NCI-H1092 treated with DMSO at 0.1 percent for 48 hours (cell line): Measurements from ENCODE around the gene PDZD2.

Experiments used
- DNase-seq: peaks from one replicate; lab custom pipeline; 2025; lab: John Stamatoyannopoulos, UW

The PDZD2 gene

DNA sequence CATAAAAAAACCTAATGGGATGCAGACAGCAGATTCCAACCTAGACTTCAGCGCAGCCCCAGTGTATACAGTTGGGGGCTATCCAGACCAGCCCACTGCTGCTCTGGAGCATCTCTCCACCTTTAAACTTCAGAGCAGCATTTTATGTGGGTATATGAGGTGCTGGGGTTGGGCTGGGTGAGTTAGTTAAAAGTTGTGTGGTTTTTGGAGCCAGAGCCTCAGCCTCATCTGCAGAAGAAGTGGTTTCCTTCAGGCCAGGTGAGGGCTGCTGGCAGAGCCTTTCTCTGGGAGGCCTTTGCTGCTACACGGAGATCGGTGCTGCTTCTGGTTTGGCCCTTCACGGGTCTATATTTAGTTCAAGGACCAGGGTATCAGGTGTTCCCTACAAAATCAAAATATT lies 228.3 kb downstream of the PDZD2 start:
- DNase-seq: no peak

DNA sequence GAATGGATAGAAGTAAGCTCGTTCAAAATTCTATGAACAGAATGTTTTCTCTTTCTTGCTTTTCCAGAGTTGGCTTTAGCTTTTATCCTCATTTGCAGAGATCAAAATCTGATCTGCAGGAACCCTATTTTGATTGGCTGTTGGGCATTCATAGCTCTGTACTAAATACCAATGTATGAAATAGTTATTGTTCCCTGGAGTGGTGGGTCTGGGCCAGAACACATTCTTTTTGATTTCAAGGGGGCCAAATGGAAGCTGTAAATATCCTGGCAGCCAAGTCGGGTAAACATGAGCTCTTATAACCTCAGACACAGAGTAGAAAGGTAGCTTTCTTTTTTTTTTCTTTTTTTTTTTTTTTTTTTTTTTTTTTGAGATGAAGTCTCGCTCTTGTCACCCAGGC lies 241.5 kb downstream of the PDZD2 start:
- DNase-seq: no peak

DNA sequence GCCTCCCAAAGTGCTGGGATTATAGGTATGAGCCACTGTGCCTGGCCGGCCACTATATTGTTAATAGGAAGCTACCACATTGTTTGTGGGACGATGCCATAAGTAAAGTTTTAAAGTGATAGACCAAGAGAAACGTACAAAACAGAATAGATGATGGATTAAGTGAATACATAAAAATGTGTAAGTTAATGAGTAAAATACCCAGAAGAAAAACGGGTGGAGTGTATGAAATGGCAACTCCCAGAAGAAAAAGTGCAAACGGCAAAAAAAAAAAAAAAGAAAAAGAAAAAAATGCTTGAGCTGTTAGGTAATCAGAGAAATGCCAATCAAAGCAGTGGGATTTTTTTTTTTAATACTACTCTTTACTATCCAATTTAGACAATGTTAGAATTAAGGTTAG lies 246.0 kb downstream of the PDZD2 start:
- DNase-seq: no peak

GRCh38 chr5:31886206-31886605 lies 247.3 kb downstream of the PDZD2 start:
- DNase-seq: no peak

- no peak for DNase-seq
Observed at GRCh38 chr5:31887556-31887955, 248.6 kb downstream of the PDZD2 start.

DNA sequence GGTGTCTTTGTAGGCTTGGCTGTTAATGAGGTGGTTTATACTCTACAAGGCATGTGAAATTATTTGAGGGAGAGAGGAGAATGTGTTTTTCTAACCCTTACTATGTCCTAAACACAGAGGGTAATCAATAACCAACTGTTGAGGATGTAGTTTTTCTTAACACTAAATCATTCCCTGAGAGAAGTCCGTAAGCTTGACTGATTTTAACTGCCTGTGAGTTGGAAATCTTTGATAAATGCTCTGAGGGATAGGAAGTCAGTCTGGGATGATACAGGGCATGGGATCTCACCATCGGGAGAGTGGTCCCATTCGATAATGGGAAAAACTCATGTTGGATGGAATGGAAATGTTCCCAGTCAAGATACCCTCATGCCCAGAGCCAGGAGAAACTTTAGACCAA lies 249.6 kb downstream of the PDZD2 start:
- no peak for DNase-seq

DNA sequence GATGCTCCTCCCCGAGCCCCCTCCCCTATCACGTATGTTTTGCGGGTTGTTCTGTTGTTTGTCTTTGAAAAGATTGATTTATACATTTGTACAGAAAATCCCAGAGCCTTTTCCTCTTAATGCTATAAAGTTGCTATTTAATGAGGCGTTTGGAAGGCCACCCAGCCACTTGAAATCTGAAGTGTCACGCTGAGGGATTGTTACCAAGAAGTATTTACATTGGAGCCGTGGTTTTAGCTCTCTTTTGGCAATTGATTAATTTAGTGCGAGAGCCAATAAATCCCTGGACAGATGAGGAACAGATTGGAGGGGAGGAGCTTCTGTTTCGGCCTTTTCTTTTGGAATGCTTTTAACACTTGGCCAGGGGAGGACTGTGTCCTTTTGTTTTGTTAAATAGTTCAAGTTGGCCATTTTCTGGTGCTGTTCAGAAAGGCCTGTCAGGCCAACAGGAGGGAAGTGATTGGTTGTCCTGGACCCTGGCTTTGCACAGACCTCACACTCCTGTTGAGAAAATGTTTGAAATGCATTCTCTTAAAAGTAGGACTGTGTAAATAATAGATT lies 250.2 kb downstream of the PDZD2 start:
- peak; percentile 40 for DNase-seq

- DNase-seq: no peak
Observed at GRCh38 chr5:31890046-31890445, 251.1 kb downstream of the PDZD2 start.

DNA sequence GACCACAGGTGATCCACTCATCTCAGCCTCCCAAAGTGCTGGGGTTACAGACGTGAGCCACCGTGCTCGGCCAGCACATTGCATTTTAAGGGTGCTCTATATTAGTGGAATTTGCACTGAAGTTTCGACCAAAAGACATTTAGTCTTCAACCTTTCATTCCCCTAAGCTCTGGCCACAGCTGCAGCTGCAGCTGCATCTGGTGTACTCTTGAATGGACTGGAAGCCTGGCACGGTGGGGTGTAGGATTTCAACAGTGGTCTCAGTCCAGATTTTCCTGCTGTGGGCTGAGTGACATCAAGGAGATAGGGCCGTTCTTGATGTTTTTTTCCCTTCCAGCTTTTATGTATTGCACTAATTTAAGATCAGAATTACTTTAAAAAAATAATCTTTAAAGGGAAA lies 255.2 kb downstream of the PDZD2 start:
- no peak for DNase-seq

- no peak for DNase-seq
Observed at GRCh38 chr5:31895199-31895820, 256.4 kb downstream of the PDZD2 start.

GRCh38 chr5:31898036-31898632 lies 259.2 kb downstream of the PDZD2 start:
- DNase-seq: no peak

- DNase-seq: no peak
Observed at GRCh38 chr5:31900296-31900865, 261.4 kb downstream of the PDZD2 start.

GRCh38 chr5:31901807-31902530 lies 263.0 kb downstream of the PDZD2 start:
- no peak for DNase-seq

DNA sequence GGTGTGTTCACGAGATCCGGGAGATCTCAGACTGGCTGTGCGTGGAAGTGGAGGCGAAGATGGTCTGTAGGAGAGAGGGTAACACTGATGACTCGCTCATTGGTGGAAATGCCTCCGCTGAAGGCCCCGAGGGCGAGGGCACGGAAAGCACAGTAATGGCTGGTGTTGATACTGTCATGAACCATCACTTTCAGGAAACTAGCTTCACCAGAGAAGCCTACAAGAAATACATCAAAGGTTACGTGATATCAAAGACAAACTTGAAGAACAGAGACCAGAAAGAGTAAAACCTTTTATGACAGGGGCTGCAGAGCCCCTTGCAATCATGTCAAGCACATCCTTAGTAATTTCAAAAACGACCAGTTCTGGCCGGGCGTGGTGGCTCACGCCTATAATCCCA lies 269.5 kb downstream of the PDZD2 start:
- DNase-seq: no peak

DNA sequence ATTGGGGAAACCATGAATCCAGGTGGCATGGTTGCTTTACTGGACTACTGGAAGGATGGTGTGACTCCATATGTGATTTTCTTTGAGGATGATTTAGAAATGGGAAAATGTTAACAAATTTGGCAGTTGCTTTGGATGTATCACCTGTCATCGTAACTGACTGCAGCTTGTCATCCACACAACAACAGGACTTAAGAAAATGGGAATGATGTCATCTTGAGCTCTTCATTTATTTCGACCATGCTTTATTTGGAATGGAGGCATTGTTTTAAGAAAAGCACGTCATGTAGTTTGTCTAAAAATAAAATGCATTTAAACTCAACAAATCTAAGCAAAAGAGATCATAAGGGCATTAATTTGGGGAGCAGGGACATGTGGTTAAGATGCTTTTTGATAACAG lies 270.1 kb downstream of the PDZD2 start:
- DNase-seq: no peak

- no peak for DNase-seq
Observed at GRCh38 chr5:31911291-31912265, 272.6 kb downstream of the PDZD2 start.

DNA sequence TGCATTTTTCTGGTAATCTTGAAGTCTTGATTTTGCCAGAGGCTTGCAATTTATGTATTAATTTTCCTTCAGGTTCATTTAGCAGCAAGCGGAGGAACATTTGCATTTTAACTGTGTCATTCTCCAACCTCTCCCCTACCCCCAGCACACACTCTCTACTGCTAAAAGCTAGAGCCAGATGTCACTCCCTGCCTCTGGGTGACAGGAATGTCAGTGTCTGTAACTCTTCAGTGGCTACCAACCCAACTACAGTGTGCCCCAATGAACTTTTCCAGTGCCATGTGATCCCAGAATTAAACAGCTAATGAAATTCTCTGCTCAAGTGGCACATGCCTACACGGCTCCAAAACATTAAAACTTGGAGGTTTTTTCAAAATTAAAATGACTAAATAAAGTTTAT lies 274.9 kb downstream of the PDZD2 start:
- DNase-seq: no peak

GRCh38 chr5:31916327-31916726 lies 277.4 kb downstream of the PDZD2 start:
- DNase-seq: no peak

DNA sequence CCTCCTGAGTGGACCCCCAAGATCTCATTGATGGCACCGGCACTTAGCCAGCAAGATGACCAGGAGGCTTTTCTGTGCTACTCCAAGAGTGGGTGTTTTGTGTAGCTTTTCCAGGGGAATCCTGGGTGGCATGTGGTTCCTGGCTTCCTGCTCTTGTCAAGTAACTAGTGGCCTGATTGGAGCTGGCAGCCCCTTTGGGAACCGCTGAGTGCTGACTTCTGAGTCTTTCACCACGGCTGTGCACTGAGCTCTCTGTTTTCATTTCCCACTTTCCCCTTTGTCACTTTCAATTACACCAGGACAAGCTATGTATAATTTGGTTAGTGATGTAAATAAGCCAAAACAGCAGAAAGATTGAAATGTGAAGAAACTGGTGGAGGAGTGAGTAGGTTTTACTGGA lies 279.8 kb downstream of the PDZD2 start:
- no peak for DNase-seq

- DNase-seq: no peak
Observed at GRCh38 chr5:31921852-31922305, 282.9 kb downstream of the PDZD2 start.

DNA sequence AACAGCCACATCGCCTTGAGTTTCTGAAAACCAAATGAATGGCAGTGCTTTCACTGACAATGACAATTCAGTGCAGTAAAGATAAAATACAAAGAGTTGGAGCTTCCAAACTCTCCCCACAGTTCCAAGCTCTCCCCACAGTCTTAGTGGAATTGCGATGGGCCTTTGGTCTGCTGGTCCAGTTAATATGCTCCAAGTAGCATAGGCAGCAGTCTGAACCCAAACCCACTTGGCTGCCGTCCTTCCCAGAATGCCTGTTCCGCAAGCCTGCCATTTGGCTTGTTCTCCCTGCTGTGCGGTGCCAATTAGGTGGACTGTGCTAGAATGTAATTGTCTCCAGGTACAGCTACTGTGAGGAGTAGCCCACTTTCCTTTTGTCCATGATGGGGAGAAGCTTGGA lies 285.1 kb downstream of the PDZD2 start:
- DNase-seq: no peak

- DNase-seq: no peak
Observed at GRCh38 chr5:31931874-31932273, 292.9 kb downstream of the PDZD2 start.
